Bone marrow (tissue), 2 donors: ENCODE results near the gene SARDH.
"Not testable (repeated sequence)": the region's sequence is repeated elsewhere in the genome, so short reads cannot be mapped to it uniquely, and the experiment has no call there.

Experiments
- DNase-seq, 2 donors: peaks; one replicate each; lab custom pipeline; 2025; lab: John Stamatoyannopoulos, UW

Gene SARDH

GRCh38 chr9:133760713-133761290 lies 22.6 kb upstream of the SARDH start:
- no peak for DNase-seq

DNA sequence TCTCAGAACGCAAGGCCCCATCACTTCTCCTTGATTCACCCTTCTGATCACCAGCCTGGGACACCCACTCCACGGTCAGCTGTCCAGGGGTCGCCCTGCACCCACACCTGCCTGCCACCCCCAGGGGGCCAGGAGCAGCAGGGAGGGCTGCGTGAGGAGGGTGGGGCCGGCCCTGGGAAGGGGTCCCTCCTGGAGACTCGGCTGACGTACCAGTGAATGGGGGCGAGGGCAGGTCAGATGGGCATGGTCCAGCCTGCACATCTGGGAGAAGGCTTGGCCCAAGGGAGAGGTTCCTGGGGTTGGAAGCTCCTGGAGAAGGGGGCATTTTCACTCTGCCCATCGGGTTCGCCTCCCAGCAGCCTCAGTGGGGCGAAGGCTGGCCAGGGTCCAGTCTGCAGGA lies 21.8 kb upstream of the SARDH start:
- DNase-seq, result no peak

- no peak for DNase-seq
Observed at GRCh38 chr9:133759146-133759900, 21.2 kb upstream of the SARDH start.

DNA sequence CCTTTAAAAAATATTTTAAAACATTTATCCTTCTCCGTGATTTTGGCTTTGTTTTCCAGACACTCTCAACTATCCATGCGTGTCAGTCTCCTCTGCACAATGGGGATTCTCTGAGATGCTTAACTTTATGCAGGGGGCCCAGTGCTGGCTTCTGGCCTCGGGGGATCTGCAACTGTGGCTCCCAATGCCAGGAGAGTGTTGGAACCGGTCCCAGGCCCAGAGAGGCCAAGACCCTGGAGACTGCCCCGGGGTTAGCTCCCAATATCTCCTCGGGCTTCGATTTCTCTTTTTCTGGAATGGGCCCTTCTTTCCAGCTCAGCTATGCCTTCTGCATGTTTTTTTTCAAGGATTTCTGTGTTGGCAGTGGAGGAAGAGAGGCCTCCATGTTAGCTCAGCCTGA lies 20.1 kb upstream of the SARDH start:
- DNase-seq, result no peak

- DNase-seq, result no peak
Observed at GRCh38 chr9:133754688-133755227, 16.6 kb upstream of the SARDH start.

DNA sequence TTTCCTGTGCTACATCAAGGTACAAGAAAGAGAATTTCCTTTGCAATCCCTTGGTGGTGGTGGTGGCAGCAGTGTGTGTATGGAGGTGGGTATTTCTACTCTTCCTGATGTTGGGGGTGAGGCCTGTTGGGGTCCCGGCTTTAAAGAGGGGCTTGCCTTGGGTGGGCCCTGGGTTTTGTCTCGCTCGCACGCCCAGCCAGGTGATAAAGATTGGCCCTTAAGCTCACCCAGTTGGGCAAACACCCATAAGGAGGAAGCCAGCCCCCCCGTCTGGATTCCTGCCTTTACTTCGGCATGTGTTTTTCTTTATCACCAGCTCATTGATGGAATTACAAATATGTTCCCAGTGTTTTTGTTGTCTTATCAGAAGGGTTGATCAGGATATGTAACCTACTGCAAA lies 16.0 kb upstream of the SARDH start:
- no peak for DNase-seq

- no peak for DNase-seq
Observed at GRCh38 chr9:133752739-133753446, 14.7 kb upstream of the SARDH start.

DNA sequence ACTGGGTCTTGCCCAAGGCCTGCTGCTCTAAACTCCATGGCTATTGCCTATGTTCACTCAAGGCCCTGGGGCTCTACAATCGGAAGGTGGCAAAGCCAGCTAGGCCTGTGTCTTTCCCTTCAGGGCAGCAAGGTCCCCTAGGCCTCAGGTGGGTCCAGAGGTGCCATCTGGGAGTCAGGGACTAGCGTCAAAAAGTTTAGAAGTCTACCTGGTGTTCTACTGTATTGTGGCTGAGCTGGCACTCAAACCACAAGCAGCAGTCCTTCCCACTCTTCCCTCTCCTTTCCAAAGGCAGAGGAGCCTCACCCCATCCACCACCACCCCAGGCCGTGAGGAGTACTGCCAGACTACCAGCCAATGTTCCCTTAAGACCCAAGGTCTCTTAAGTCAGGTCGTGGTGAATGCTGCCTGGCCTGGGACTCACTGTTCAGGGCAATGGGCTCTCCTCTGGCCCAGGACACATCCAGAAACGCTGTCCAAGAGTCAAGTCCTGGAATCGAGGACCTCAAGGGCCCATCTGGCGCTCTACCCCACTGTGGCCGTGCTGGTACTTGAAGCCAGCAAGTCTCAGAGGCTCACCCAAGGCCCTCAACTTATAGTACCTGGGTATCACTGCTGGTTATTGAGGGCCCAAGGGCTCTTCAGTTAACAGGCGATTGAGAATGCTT lies 13.0 kb upstream of the SARDH start:
- no peak for DNase-seq

DNA sequence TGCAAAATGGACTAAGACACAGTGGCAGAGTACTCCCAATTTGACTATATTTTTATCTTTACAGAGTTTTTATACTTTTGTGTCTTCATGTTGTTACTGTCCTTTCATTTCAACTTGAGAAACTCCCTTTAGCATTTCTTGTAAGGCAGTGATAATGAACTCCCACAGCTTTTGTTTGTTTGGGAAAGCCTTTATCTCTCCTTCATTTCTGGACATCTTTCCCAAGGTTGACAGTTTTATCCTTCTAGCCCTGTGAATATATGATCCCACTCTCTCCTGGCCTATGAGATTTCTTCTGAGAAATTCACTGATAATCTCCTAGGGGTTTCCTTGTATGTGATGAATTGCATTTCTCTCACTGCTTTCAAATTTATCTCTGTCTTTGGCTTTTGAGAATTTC lies 9.2 kb upstream of the SARDH start:
- no peak for DNase-seq

DNA sequence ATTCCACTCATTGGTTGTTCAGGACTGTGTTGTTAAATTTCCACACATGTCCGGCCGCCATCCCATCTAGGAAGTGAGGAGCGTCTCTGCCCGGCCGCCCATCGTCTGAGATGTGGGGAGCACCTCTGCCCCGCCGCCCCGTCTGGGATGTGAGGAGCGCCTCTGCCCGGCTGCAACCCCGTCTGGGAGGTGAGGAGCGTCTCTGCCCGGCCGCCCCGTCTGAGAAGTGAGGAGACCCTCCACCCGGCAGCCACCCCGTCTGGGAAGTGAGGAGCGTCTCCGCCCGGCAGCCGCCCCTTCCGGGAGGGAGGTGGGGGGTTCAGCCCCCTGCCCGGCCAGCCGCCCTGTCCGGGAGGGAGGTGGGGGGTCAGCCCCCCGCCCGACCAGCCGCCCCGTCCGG lies 6.4 kb upstream of the SARDH start:
- DNase-seq, result not testable (repeated sequence)

- peak; percentile 38 to 39 for DNase-seq
Observed at GRCh38 chr9:133742849-133743444, 4.8 kb upstream of the SARDH start.

- DNase-seq, result no peak
Observed at GRCh38 chr9:133742251-133742650, 4.1 kb upstream of the SARDH start.

- DNase-seq, result no peak
Observed at GRCh38 chr9:133741716-133742115, 3.6 kb upstream of the SARDH start.

DNA sequence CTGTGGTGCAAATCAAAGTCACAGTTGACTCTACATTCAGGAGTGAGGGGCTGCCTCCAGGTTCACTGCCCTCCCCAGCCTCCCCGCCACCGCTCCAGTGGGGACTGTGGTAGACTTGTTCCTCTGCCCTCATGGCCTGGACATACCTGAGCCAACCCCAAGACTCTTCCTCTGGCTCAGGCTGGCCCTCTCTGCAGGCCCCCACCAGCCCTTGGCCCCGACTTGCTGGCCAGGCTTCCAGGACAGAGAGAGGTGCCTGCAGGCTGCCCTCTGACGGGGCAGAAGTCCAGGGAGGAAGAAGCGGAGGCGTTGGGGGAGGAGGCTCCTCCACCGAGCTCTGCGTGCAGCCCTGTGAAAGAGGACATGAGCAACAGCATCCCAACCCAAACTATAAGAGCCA lies 2.8 kb upstream of the SARDH start:
- DNase-seq, result no peak

- DNase-seq, result no peak
Observed at GRCh38 chr9:133739408-133740280, 1.5 kb upstream of the SARDH start.

DNA sequence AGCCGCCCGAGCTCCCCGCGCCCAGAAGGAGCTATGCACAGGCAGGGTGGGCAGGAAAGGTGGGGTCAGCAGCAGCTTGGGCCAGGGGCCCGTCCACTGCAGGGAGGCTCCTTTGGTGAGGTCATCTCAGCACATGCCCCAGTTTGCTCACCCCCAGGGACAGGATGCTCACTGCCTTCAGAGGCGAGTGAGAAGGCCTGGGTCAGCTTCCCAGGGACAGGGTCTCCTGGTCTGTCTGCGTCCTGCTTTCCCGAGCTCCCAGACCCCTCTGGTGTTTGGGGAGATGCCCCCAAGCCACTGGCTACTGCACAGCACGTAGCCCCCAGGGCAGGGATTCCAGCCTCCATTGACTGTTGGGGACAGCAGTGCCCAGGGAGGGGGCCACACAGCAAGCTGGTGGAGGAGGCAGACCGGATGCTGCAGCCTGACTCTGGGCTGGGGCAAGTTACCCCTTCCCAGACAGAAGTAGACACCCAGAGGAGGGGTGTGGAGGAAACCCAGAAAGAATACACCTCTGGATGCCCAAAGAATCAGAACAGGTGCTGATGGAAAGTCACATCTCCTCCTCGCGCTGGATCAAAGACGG lies 581 bp upstream of the SARDH start:
- no peak for DNase-seq

- DNase-seq, result no peak
Observed at GRCh38 chr9:133737071-133737773, 930 bp downstream of the SARDH start.

DNA sequence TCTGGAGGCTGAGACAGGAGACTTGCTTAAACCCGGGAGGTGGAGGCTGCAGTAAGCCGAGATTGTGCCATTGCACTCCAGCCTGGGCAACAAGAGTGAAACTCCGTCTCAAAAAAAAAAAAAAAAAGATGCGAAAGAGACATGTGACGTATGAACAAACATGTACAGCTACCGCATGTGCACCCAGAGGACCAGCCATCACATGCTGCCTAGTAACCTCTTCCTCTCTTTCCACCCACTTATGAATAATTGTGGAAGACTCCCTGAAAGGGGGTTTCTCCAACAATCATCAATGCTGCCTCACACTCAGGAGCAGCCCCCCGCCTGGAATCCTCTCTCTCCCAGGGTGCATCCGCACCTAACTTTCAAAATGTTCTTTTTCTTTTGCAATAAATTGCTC lies 2.2 kb downstream of the SARDH start:
- DNase-seq, result no peak

- DNase-seq, result no peak
Observed at GRCh38 chr9:133735415-133735775, 2.8 kb downstream of the SARDH start.
